HG03520 (cell line): Measurements from ENCODE around the gene NLK.
"Not testable (repeated sequence)": the region's sequence is repeated elsewhere in the genome, so short reads cannot be mapped to it uniquely, and the experiment has no call there.

Source experiments
- ATAC-seq: cut with Tn5 transposase; IDR thresholded peaks from one replicate; pipeline ENCODE4 v1.9.1; 2021; ENCODE audit warnings: mild to moderate bottlenecking, moderate library complexity; ENCODE audit not compliant: unreplicated experiment

Gene NLK

GRCh38 chr17:28187931-28188330, 145.5 kb downstream of the NLK start:
- no peak for ATAC-seq

- no peak for ATAC-seq
Observed at GRCh38 chr17:28188841-28189263, 146.4 kb downstream of the NLK start.

GRCh38 chr17:28189667-28190066, 147.2 kb downstream of the NLK start:
- no peak for ATAC-seq

- no peak for ATAC-seq
Observed at GRCh38 chr17:28191018-28191417, 148.5 kb downstream of the NLK start.

- no peak for ATAC-seq
Observed at GRCh38 chr17:28193241-28193640, 150.8 kb downstream of the NLK start.

GRCh38 chr17:28194382-28194781, 151.9 kb downstream of the NLK start:
- no peak for ATAC-seq

GRCh38 chr17:28196636-28197035, 154.2 kb downstream of the NLK start:
- no peak for ATAC-seq

GRCh38 chr17:28199115-28199514, 156.6 kb downstream of the NLK start:
- no peak for ATAC-seq

GRCh38 chr17:28199728-28200127, 157.3 kb downstream of the NLK start:
- ATAC-seq, result no peak

GRCh38 chr17:28201315-28201714, 158.8 kb downstream of the NLK start:
- ATAC-seq, result no peak

GRCh38 chr17:28204244-28204643, 161.8 kb downstream of the NLK start:
- ATAC-seq, result no peak

- no peak for ATAC-seq
Observed at GRCh38 chr17:28204751-28205150, 162.3 kb downstream of the NLK start.

GRCh38 chr17:28206292-28206691, 163.8 kb downstream of the NLK start:
- no peak for ATAC-seq

GRCh38 chr17:28211811-28212210, 169.3 kb downstream of the NLK start:
- no peak for ATAC-seq

- ATAC-seq, result not testable (repeated sequence)
Observed at GRCh38 chr17:28213578-28213977, 171.1 kb downstream of the NLK start.

- ATAC-seq, result no peak
Observed at GRCh38 chr17:28216052-28216451, 173.6 kb downstream of the NLK start.

- ATAC-seq, result no peak
Observed at GRCh38 chr17:28216528-28216927, 174.1 kb downstream of the NLK start.

- no peak for ATAC-seq
Observed at GRCh38 chr17:28219771-28220170, 177.3 kb downstream of the NLK start.

GRCh38 chr17:28221751-28222414, 179.4 kb downstream of the NLK start:
- ATAC-seq, result no peak

- no peak for ATAC-seq
Observed at GRCh38 chr17:28225271-28225670, 182.8 kb downstream of the NLK start.

- ATAC-seq, result no peak
Observed at GRCh38 chr17:28225867-28226266, 183.4 kb downstream of the NLK start.

- ATAC-seq, result no peak
Observed at GRCh38 chr17:28226563-28227315, 184.3 kb downstream of the NLK start.
